ENCODE results near the gene PDE7B. TPM values are rescaled to one million over a fixed set of nuclear protein-coding genes. Genes with fewer than 3 reads are reported as not detected.

PDE7B gene
- total RNA-seq, 1 experiment from 2014 or later: not detected

DNA sequence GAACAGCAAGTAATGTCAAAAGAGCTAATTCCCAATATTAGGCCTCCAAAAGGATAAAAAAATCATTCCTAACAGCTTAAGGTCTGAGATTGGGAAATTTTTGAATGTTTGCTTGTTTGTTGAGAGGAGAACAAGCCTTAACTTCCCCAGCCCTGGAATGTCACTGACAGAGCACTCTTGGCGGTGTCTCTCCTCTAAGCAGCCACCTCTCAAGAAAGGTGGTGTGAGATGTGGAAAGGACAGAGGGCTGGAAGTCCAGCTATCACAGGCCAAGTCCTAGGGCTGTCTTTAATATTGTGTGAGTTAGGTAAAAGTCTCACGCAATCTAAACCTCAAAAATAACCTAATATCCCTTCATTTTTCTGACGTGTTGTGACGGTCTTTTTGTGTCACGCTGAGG is 297.0 kb downstream of the PDE7B start:
- Mint-ChIP-seq H3K36me3 (no peaks in the 10 kb centered on the region), H3K4me3 (no peak overlapping the region), H3K9me3 (no peaks in the 10 kb centered on the region), H3K27ac (no peak overlapping the region), H3K27me3 (ENCODE audit: low read depth) (no peaks in the 10 kb centered on the region; the same call in 1 of the 2 replicates), H3K4me1 (no peaks in the 10 kb centered on the region)
- POLR2A ChIA-PET: no interaction called here
- ATAC-seq (no peak), DNase-seq (ENCODE audit: low spot score) (no peak)
- TF ChIP-seq FOXJ3 (CRISPR knock-in tag; IDR thresholded peaks at IDR 0.05; ENCODE audit: borderline replicate concordance) (no peak), ARID4B (CRISPR knock-in tag; IDR thresholded peaks at IDR 0.05; ENCODE audit: borderline replicate concordance) (no peak), GABPB1 (CRISPR knock-in tag; IDR thresholded peaks at IDR 0.05) (no peak), MYBL2 (CRISPR knock-in tag; IDR thresholded peaks at IDR 0.05) (no peak), OVOL2 (CRISPR knock-in tag; IDR thresholded peaks at IDR 0.05; ENCODE audit: borderline replicate concordance) (no peak), ZNF219 (CRISPR knock-in tag; IDR thresholded peaks at IDR 0.05; ENCODE audit: borderline replicate concordance) (no peak), ZNF121 (CRISPR knock-in tag; IDR thresholded peaks at IDR 0.05) (no peak), ELF4 (CRISPR knock-in tag; IDR thresholded peaks at IDR 0.05; ENCODE audit: low read depth) (no peak)
- TF ChIP-seq, protein P1, sequence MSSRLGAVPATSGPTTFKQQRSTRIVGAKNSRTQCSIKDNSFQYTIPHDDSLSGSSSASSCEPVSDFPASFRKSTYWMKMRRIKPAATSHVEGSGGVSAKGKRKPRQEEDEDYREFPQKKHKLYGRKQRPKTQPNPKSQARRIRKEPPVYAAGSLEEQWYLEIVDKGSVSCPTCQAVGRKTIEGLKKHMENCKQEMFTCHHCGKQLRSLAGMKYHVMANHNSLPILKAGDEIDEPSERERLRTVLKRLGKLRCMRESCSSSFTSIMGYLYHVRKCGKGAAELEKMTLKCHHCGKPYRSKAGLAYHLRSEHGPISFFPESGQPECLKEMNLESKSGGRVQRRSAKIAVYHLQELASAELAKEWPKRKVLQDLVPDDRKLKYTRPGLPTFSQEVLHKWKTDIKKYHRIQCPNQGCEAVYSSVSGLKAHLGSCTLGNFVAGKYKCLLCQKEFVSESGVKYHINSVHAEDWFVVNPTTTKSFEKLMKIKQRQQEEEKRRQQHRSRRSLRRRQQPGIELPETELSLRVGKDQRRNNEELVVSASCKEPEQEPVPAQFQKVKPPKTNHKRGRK (CRISPR knock-in tag; IDR thresholded peaks at IDR 0.05; ENCODE audit: borderline replicate concordance): no peak
- CTCF ChIA-PET: no interaction called here

DNA sequence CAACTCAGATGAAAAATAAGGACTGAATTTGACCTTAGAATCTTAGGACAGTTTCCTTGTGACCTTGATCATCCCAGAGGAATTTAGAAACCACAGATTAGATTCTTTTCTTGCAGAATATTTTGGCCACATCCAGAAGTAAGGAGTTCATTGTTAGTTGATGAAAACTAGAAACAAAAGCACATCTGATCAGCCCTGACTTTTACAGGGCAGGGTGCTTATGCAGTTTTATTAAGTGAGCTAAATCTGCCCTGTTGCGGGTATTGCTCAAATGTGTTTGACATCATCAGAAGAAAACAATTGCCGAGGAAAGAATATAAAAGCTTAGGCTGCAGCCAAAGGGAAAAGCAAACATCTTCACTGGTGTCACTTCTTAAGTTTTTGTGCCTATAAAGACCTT is 297.8 kb downstream of the PDE7B start:
- DNase-seq (ENCODE audit: low spot score) (no peak), ATAC-seq (no peak)
- no peaks in the 10 kb centered on the region for H3K36me3 Mint-ChIP-seq
- ChIA-PET POLR2A (no interaction called here), CTCF (no interaction called here)
- H3K4me3 Mint-ChIP-seq: no peak overlapping the region
- no peaks in the 10 kb centered on the region for H3K9me3 Mint-ChIP-seq
- no peak overlapping the region for H3K27ac Mint-ChIP-seq
- no peaks in the 10 kb centered on the region; the same call in 1 of the 2 replicates for H3K27me3 Mint-ChIP-seq (ENCODE audit: low read depth)
- H3K4me1 Mint-ChIP-seq: no peaks in the 10 kb centered on the region
- TF ChIP-seq OVOL2 (CRISPR knock-in tag; IDR thresholded peaks at IDR 0.05; ENCODE audit: borderline replicate concordance): no peak
- TF ChIP-seq E2F4 (CRISPR knock-in tag; IDR thresholded peaks at IDR 0.05; ENCODE audit: borderline replicate concordance, low read depth): no peak
- no peak for TF ChIP-seq JAZF1 (CRISPR knock-in tag; IDR thresholded peaks at IDR 0.05)
- TF ChIP-seq ARID4B (CRISPR knock-in tag; IDR thresholded peaks at IDR 0.05; ENCODE audit: borderline replicate concordance): no peak
- TF ChIP-seq SOX15 (CRISPR knock-in tag; IDR thresholded peaks at IDR 0.05): no peak
- TF ChIP-seq FOXP1 (CRISPR knock-in tag; IDR thresholded peaks at IDR 0.05; ENCODE audit: borderline replicate concordance): no peak
- no peak for TF ChIP-seq MAX (CRISPR knock-in tag; IDR thresholded peaks at IDR 0.05)
- no peak for TF ChIP-seq RORB (CRISPR knock-in tag; IDR thresholded peaks at IDR 0.05)
- no peak for TF ChIP-seq PRDM15 (CRISPR knock-in tag; IDR thresholded peaks at IDR 0.05)
- TF ChIP-seq ZNF232 (CRISPR knock-in tag; IDR thresholded peaks at IDR 0.05): no peak
- no peak for TF ChIP-seq ZNF317 (CRISPR knock-in tag; IDR thresholded peaks at IDR 0.05; ENCODE audit: borderline replicate concordance, low read depth)

Measured in WTC11 (cell line).